ES-I3 (cell line): ENCODE data around the gene FYCO1.

Experiments
- H3K36me3 ChIP-seq: 2 replicates; pipeline ENCODE4 v1.6.1; 2013; ENCODE audit warnings: mild to moderate bottlenecking, low read length, control low read depth, moderate library complexity; ENCODE audit not compliant: insufficient read depth
- H3K4me1 ChIP-seq: 2 replicates; pipeline ENCODE4 v1.6.1; 2013; ENCODE audit warnings: mild to moderate bottlenecking, control low read depth, low read length; ENCODE audit not compliant: insufficient read depth
- H3K9ac ChIP-seq: 2 replicates; pipeline ENCODE4 v1.6.1; 2013; ENCODE audit warnings: low read depth, mild to moderate bottlenecking, low read length, moderate library complexity
- H3K9me3 ChIP-seq: 2 replicates; pipeline ENCODE4 v1.6.1; 2013; ENCODE audit warnings: mild to moderate bottlenecking, low read length, moderate library complexity; ENCODE audit not compliant: control insufficient read depth, insufficient read depth

The FYCO1 gene

DNA sequence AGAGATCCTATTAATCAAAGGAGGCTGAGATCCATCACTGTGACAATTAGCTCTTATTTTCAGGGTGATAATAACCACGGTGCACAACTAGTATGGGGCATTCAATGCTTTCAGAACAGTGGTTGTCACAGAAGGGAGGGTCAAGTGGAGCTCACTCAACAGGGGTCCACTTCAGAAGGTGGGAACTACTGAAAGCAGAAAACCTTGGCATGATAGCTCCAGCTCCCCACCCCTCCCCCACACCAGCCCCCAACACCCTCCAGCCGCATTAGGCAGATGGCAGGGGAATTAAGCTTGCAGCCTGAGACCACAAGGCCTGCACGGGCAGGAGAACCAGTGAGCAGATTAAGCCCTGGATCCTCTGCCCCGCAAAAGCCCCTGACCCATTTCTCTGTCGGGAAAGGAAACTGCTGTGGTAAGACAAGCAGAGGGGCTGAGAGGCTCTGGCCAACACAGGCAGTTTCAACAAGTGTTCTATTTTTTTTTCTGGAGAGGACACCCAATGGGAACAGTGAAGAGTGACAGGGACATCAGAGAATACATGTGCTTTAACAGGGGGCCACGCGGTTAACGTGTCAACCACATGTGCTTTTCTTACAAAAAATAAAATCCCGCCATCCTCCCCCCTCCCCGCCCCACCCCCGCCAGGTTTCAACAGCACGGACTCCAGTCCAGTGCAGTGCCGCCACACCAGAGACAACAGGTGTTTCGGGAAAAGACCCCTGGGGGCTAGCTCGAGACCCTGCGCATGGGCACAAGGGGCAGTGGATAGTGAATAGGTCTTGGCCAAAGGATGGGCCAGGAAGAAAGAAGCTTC, 997 bp downstream of the FYCO1 start:
- Histone ChIP-seq H3K4me1 (peaks cover 13% of the 10 kb centered on the region), H3K9me3 (no peaks in the 10 kb centered on the region), H3K9ac (peak overlapping the region; percentile 78), H3K36me3 (no peaks in the 10 kb centered on the region)

DNA sequence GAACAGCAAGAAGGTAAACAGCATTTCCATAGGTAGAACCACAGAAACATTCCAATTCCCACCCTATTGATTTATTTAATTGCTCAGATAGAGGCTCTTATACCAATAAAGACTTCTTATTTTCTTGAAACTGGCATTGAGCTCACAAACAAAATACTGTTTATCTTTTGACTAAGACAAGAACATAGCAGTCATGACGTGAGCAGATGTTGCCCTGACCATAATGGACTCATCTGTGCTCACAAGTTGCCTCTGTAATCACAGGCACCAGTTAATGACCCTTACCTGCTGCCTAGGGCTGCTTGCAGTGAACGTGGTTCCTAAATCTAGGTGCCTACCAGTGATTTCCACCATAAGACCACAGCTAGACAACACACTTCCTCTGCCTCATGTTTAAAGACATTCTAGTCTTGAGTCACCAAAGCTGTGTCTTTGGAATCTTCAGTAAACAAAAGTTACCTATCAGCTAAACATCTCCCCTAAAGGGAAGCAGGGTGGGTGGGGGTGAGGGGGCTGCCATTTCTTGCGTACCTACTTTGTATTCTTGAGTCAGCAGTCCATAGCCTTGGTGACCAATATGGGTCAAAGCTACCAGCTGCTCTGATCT, 2.1 kb downstream of the FYCO1 start:
- peaks cover 13% of the 10 kb centered on the region for H3K4me1 ChIP-seq
- no peak overlapping the region for H3K9ac ChIP-seq
- no peaks in the 10 kb centered on the region for H3K9me3 ChIP-seq
- no peaks in the 10 kb centered on the region for H3K36me3 ChIP-seq

DNA sequence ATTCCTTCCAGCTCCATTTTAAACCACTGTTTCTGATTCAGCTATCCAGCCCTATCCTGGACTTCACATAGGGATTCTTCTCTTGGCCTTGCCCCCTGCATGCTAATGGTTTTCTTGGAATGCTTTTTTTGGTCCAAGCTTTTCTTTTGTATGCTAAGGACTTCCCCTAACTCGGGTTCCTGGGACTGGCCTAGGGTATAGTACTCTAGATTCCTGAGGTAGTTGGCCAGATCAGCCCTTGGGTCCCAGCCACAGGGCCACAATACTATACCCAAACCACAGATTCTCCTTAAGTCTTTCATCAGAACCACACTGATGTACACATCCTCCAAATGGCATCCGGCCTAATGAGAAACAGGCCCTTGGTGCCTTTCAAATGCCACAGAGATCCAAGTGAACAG, 2.8 kb downstream of the FYCO1 start:
- Histone ChIP-seq H3K9ac (no peak overlapping the region), H3K36me3 (no peaks in the 10 kb centered on the region), H3K4me1 (peaks cover 13% of the 10 kb centered on the region), H3K9me3 (no peaks in the 10 kb centered on the region)

DNA sequence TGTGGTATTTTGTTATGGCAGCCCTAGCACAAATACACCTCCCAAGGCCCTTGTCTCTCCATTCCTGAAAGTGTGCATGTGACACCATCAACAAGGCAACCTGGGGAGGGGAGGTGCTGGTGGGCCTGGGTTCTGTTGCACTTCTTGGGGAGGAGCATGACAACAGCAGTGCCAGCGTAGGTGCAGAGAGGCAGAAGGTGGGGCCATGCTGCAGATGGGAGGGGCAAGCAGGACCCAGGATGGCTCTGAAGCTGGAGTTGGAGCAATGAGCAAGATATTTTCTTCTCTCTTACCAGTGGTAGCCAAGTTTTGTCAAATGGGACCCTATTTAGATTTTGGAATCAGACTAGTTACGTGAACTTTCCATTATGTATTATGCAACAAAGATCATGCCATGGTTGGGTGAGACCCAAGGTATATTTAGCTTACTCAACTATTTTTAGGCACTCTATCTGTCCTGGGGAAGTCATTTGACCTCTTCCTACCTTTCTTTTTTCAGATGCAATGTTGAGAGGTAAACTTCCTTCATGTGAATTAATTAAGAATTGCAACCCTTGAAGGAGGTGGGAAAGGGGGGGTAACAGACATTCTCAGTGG, 3.4 kb downstream of the FYCO1 start:
- Histone ChIP-seq H3K9ac (no peak overlapping the region), H3K4me1 (peaks cover 13% of the 10 kb centered on the region), H3K36me3 (no peaks in the 10 kb centered on the region), H3K9me3 (no peaks in the 10 kb centered on the region)

DNA sequence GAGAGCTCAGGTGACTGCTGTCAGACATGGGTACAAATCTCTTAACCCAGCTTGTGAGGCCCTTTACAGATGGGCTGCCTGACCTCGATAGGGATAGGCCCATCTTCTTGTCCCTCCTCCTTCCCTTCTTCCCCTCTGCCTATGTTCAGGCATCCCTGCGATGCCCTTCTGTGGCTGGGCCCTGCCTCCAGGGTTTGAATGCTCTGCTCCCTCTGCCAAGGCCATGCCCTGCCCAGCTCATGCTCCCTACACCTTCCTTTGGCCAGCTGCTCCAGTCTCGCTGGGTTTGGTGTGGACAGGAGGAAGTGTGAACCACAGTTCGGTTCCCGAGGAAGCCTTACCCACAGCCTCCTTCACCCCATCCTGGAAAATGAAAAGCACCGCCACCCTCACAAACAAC, 4.3 kb downstream of the FYCO1 start:
- no peaks in the 10 kb centered on the region for H3K36me3 ChIP-seq
- H3K4me1 ChIP-seq = peaks cover 13% of the 10 kb centered on the region
- no peaks in the 10 kb centered on the region for H3K9me3 ChIP-seq
- H3K9ac ChIP-seq = no peak overlapping the region

DNA sequence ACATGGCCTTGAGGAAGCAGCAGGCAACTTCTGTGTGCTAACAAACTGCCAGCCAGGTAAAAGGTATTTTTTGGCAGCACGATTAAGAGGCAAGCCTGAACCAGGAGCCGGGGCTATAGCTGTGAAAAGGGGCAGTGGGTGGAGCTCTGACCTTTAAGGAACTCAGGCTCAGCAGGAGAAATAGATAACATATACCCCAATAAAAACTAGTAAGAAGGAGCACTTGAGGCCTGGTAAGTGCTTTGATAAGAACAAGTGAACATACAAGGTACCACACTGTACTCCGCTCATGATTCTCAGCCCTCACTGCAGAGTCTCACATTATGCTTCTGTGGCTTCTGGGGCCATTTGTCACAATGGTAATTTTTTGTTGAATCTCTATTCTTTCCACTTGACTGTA, 5.4 kb downstream of the FYCO1 start:
- Histone ChIP-seq H3K4me1 (peaks cover 13% of the 10 kb centered on the region), H3K9me3 (no peaks in the 10 kb centered on the region), H3K36me3 (no peaks in the 10 kb centered on the region), H3K9ac (no peak overlapping the region)

DNA sequence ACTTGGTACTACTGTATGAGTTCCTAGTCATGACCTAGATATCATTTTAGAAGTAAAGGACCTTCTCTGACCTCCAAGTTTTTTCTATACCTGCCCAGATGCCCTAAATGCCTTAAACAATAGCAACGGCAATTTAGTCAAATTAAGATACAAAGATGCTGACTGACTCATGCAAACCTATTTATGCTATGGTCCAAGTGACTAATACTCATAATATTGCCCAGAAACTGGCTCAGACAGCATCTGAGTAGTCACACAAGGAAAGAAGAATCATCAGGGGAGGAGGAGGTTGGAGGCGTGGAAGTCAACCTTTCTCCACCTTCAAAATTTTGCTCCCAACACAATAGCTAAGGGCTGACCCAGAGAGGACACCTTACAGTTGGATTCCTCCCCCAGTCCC, 6.8 kb downstream of the FYCO1 start:
- Histone ChIP-seq H3K36me3 (no peaks in the 10 kb centered on the region; the same call in 1 of the 2 replicates), H3K9ac (no peak overlapping the region), H3K9me3 (no peaks in the 10 kb centered on the region), H3K4me1 (peaks cover 10% of the 10 kb centered on the region)

DNA sequence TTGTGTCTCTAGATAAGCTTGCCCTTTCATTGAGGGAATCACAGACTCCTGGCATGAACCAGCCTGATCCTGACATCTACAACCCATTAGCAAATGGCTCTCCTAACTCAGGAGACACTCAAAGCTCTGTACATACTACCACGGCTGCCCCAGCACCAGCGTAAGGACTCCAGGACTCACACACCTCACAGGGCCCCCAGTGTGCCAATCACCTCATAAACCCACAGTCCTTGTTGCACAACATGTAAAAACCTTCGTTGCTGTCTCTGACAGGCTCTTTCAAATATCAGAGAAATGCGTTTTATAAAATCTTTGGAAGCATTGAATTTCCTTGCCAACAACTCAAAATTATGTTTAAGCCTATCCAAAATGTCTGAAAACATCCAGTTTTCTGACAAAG, 7.3 kb downstream of the FYCO1 start:
- no peaks in the 10 kb centered on the region for H3K9me3 ChIP-seq
- H3K4me1 ChIP-seq = peaks cover 10% of the 10 kb centered on the region
- peaks cover under 1% of the 10 kb centered on the region; the same call in 1 of the 2 replicates for H3K36me3 ChIP-seq
- no peak overlapping the region for H3K9ac ChIP-seq

DNA sequence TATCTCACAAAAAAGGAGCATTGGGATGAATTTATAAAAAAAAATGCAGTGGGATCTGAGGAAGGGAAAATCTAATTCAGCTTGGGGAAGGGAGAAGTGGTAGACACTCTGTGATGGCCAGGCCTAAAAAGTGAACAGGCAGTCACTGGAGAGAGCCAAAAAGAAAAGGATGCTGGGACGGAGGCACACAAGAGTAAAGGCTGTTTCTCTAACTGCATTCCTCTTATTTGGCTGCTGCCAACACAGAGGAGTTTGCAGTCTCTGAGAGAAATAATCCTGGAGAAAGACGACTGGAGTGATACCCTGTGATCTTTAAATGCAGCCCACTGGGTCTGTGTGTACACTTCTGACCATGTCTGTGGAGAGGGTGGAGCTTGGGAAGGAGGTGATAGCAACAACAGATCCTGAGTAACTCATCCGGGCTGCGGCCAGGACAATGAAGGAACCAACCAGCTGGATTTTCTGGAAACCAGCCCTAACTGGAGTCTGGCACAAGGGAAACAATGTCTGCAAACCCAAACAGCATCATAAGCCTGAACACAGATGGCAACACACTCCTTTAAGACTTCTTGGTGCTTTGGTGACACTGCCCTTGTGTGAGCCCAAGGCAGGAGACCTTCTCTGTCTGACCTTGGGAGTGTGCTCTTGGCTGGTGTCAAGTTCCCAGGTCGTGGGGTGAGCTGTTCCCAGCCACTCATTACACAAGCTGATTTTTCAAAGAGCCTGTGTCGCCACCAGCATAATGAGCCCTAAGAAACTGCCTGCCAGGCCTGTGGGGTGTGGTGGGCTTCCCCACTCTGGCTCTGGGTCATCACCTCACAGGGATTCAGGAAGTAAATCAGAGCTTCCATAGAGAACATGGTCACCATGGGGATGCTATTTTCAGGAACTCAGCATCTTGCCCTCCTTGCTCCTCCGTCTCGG, 8.0 kb downstream of the FYCO1 start:
- H3K4me1 ChIP-seq = peaks cover 4% of the 10 kb centered on the region
- peaks cover 2% of the 10 kb centered on the region; the same call in 1 of the 2 replicates for H3K36me3 ChIP-seq

DNA sequence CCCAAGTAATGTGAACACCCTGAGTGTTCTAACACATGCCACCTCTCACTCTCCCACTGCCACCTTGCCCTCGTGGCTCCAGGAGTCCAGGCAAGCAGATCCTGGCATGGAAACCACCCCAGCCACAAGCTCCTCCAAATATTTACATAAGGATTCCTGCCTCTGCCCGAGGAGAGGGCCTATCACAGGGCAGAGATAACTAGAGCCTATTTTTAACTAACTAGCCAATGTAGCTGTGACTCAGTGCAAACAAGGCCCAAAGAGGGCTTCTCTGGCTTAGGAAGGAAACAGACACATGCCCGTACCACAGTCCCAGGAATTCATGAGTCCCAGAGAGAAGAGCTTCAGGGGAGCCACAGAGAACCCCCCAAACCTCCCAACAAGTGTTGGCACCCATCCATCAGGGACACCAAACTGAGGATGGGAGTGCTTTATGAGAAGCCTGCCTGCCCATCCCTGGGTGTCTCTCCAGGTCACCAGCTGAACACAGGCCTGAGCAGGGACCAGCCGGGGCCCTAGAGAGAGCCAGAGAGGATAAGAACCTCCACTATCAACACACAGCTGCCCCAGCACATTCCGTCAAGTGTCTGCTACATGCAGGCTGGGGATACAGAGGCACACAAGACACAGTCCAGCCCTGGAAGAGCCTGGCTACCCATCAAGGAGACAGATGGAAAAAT, 9.2 kb downstream of the FYCO1 start:
- Histone ChIP-seq H3K9ac (no peak overlapping the region), H3K4me1 (no peaks in the 10 kb centered on the region), H3K36me3 (peaks cover 4% of the 10 kb centered on the region; the same call in 1 of the 2 replicates), H3K9me3 (no peaks in the 10 kb centered on the region)

More for the DNA sequence above, 8.0 kb downstream of the FYCO1 start:
- Histone ChIP-seq H3K9me3 (no peaks in the 10 kb centered on the region), H3K9ac (no peak overlapping the region)

DNA sequence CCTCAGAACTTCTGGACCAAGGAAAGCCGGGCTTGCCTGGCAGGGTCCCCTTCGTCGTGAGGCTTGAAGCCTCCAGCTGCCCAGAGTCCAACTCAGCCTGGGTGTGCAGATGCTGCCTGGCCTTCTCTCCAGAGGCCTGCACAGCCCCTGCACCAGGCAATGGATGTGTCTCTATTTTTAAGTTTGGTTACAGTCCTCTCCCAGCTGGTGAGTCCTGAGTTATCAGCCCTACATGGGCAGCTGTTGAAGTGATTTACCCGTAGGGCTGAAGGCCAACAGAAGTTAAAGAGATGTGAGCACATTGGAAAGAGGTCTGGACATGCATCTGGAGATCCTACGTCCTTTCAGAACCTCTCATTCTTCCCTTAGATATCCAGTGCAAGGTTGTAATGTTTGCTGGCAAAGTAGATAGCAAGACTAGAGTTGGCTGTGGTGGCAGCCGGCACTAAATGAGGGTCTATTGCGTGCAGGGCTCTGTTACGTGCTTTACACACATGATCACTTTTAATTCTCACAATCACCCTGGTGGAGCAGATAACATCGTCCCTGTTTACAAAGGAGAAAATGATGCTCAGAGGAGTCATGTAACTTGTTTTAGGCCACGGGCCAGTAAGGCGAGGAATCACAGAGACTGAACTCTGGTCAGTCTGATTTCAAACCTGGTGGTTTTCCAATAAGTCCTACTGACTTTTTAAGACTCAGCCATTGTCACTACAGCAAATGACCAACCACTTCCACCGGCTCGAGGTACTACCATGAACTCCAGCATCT, 9.9 kb downstream of the FYCO1 start:
- Histone ChIP-seq H3K9me3 (no peaks in the 10 kb centered on the region), H3K36me3 (peaks cover 4% of the 10 kb centered on the region; the same call in 1 of the 2 replicates), H3K9ac (no peak overlapping the region), H3K4me1 (no peaks in the 10 kb centered on the region)

DNA sequence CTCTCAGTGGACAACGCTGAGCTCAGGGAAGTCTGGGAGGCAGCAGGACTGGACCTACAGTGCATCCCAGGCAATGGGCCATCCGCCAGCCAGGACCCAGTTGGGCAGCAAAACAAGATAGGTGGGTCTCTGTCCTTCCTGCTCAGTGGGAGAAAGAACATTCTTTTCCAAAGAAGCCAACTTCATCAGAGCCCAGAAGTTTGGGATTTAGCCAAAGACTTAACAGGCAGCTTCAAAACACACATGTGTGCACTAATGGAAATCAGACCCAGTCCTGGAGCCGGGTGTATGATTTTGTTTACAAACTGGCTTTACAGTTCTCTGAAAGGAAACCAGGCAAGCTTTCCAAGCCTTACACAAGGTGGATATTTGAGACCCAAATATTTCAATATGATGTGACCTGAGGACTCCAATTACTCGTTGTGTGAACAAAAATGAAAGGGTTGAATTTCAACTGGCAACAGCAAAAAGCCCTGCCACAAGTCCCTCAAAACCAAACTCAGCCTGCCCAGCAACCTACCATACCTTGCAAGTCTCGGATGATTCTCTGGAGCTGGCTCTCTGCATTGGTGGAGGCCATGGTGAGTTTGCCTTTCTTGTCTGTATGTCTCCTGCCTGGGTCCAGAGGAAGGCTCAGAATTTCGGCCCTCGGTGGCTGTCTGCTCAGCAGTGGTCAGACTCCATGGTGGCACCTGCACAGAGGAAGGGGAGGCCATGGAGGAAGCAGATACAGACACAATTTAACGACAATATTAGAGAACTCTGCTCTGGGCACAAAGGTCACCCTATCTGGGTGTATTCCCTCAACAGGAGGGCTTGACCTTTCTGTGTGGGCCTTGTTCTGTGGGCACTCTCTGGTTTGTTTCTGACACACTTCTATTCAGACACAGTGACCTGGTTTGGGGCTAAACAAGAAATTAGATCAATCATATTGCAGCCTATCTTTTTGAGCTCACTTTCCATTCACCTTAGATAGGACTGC, 11.0 kb downstream of the FYCO1 start:
- H3K4me1 ChIP-seq = no peaks in the 10 kb centered on the region
- no peak overlapping the region for H3K9ac ChIP-seq
- H3K36me3 ChIP-seq = peaks cover 7% of the 10 kb centered on the region
- H3K9me3 ChIP-seq = no peaks in the 10 kb centered on the region
